ENCODE results near the gene MEIS2. TPM values are rescaled to one million over a fixed set of nuclear protein-coding genes. Genes with fewer than 3 reads are reported as not detected.

MEIS2 gene
- total RNA-seq, 1 donor = 17.7 TPM

DNA sequence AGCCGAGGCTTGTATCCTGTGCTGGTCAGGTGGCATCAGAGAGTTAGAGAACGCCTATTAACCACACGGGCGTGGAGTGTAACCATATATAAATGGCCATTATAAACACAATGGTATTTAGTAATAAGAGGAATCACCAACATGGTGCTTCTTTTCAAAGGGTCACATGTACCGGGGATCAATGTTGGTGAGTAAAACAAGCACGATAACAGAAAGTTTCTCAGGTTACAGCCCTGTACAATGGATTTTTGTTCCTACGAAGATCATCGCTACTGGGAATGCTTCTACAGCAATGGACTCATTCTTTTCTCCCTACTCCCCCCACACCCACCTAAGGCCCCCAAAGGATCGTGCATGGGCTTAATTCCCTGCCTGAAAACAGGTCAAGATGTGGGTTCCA is 42.5 kb downstream of the MEIS2 start:
- Histone ChIP-seq H2AFZ (ENCODE audit: low read length) (no peak overlapping the region), H4K20me1 (ENCODE audit: insufficient read depth, low read length) (no peaks in the 10 kb centered on the region), H3K9me3 (ENCODE audit: low read depth, low read length) (no peaks in the 10 kb centered on the region), H3K4me3 (ENCODE audit: insufficient read depth, low read length) (no peak overlapping the region), H3K27me3 (ENCODE audit: insufficient read depth, low read length) (no peaks in the 10 kb centered on the region), H3K4me1 (ENCODE audit: insufficient read depth, low read length) (peaks cover 14% of the 10 kb centered on the region), H3K4me2 (ENCODE audit: insufficient read depth, low read length) (no peak overlapping the region), H3K27ac (ENCODE audit: low read depth, low read length) (no peak overlapping the region), H3K36me3 (ENCODE audit: insufficient read depth, low read length) (peaks cover 4% of the 10 kb centered on the region), H3K79me2 (ENCODE audit: insufficient read depth, low read length) (no peaks in the 10 kb centered on the region)
- no peak for DNase-seq (ENCODE audit: insufficient read length, low spot score, missing footprints)
- TF ChIP-seq, protein P1, sequence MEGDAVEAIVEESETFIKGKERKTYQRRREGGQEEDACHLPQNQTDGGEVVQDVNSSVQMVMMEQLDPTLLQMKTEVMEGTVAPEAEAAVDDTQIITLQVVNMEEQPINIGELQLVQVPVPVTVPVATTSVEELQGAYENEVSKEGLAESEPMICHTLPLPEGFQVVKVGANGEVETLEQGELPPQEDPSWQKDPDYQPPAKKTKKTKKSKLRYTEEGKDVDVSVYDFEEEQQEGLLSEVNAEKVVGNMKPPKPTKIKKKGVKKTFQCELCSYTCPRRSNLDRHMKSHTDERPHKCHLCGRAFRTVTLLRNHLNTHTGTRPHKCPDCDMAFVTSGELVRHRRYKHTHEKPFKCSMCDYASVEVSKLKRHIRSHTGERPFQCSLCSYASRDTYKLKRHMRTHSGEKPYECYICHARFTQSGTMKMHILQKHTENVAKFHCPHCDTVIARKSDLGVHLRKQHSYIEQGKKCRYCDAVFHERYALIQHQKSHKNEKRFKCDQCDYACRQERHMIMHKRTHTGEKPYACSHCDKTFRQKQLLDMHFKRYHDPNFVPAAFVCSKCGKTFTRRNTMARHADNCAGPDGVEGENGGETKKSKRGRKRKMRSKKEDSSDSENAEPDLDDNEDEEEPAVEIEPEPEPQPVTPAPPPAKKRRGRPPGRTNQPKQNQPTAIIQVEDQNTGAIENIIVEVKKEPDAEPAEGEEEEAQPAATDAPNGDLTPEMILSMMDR (IDR thresholded peaks at IDR 0.05; ENCODE audit: extremely low read depth, low read depth, low read length) = no peak

DNA sequence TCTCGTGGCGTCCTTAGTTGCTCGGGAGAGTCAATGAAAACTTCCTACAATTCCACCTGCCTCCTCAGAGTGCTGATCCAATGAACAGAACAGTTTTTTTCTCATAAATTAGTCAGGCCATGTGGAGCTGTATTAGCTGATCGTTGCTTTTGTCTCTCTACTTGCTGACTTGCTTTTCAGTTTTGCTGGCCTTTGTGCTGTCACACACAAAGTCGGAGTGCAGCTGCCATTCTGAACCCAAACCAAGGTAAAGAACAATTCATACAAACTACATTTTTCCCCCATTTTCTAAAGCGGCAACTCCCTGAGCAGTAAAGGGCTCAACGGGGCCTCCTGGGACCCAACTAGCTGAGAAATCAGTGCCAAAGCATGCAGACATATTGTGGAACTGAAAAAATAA is 43.1 kb downstream of the MEIS2 start:
- H2AFZ ChIP-seq (ENCODE audit: low read length) = no peak overlapping the region
- no peaks in the 10 kb centered on the region for H3K79me2 ChIP-seq (ENCODE audit: insufficient read depth, low read length)
- peaks cover 4% of the 10 kb centered on the region for H3K36me3 ChIP-seq (ENCODE audit: insufficient read depth, low read length)
- no peak for DNase-seq (ENCODE audit: insufficient read length, low spot score, missing footprints)
- no peaks in the 10 kb centered on the region for H4K20me1 ChIP-seq (ENCODE audit: insufficient read depth, low read length)
- H3K9me3 ChIP-seq (ENCODE audit: low read depth, low read length) = no peaks in the 10 kb centered on the region
- H3K4me1 ChIP-seq (ENCODE audit: insufficient read depth, low read length) = peaks cover 14% of the 10 kb centered on the region
- no peaks in the 10 kb centered on the region for H3K27me3 ChIP-seq (ENCODE audit: insufficient read depth, low read length)
- no peak overlapping the region for H3K4me2 ChIP-seq (ENCODE audit: insufficient read depth, low read length)
- TF ChIP-seq, protein P1 (IDR thresholded peaks at IDR 0.05; ENCODE audit: extremely low read depth, low read depth, low read length) = no peak
- H3K27ac ChIP-seq (ENCODE audit: low read depth, low read length) = no peak overlapping the region
- H3K4me3 ChIP-seq (ENCODE audit: insufficient read depth, low read length) = no peak overlapping the region

DNA sequence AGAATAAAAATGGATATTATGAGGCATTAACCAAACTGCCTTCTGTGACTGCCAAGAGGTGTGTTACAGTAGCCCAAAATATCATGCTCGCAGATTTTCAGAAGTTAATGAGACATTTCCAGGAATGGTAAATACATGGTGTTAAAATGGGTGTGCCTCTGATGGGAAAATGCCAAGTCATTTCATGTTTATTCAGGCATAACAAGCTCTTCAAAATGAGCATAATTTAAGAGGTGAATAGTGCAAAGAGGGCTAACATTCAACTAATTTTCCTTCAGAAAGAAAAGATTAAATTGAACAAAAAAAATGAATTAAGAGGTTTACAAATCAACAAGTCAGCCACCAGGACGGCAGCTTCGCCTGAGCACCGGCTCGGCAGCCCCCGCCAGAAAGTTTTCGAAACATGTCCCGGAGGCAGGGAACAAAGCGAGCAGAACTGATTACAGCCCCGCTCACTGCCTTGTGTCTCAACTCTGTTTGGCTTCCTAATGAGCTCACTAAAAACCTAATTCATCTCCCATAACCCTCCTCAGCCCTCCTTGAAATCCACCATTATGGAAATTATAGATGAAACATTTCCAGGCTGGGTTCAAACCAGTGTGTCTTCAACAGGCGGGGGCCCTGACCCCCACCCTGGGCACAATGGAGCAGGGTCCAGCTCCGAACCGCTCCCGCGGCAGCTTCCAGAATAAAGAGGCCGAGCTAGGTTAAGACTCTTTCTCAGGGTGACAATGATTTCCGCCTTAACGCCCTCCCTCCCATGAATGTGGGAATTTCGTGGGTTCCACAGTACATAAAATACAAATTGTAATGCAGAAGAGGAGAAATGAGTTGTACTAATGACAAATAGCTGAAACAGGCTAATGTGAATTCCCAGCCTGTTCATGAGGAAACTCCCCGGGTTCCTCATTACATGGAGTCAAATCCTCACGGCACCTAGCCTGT is 43.9 kb downstream of the MEIS2 start:
- H3K4me1 ChIP-seq (ENCODE audit: insufficient read depth, low read length) = peaks cover 14% of the 10 kb centered on the region
- H3K4me2 ChIP-seq (ENCODE audit: insufficient read depth, low read length) = no peak overlapping the region
- H3K4me3 ChIP-seq (ENCODE audit: insufficient read depth, low read length) = no peak overlapping the region
- H3K27ac ChIP-seq (ENCODE audit: low read depth, low read length) = no peak overlapping the region
- H2AFZ ChIP-seq (ENCODE audit: low read length) = no peak overlapping the region
- H3K36me3 ChIP-seq (ENCODE audit: insufficient read depth, low read length) = peaks cover 4% of the 10 kb centered on the region
- TF ChIP-seq, protein P1 (IDR thresholded peaks at IDR 0.05; ENCODE audit: extremely low read depth, low read depth, low read length) = no peak
- no peaks in the 10 kb centered on the region for H3K79me2 ChIP-seq (ENCODE audit: insufficient read depth, low read length)
- no peaks in the 10 kb centered on the region for H4K20me1 ChIP-seq (ENCODE audit: insufficient read depth, low read length)
- no peaks in the 10 kb centered on the region for H3K9me3 ChIP-seq (ENCODE audit: low read depth, low read length)
- H3K27me3 ChIP-seq (ENCODE audit: insufficient read depth, low read length) = no peaks in the 10 kb centered on the region
- DNase-seq (ENCODE audit: insufficient read length, low spot score, missing footprints) = no peak

DNA sequence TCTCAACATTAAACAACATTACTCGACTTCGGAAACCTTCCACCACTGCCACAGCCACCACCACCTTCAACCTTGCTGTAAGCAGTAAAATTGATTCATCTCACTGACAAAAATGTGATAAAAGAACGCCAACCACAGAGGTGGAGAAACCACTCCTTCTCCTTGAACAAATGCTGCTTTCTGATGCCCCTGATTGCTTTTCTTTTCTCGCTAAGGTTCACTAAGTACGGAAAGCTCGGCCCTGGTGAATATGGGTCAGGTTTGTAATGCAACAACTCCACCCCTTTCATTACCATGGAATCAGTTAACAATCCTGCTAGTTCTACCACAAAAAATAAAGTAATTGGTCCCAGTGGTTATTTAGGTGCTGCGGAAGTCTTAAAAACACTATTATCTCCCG is 44.9 kb downstream of the MEIS2 start:
- H2AFZ ChIP-seq (ENCODE audit: low read length) = no peak overlapping the region
- peaks cover 4% of the 10 kb centered on the region for H3K36me3 ChIP-seq (ENCODE audit: insufficient read depth, low read length)
- peaks cover 14% of the 10 kb centered on the region for H3K4me1 ChIP-seq (ENCODE audit: insufficient read depth, low read length)
- no peaks in the 10 kb centered on the region for H3K9me3 ChIP-seq (ENCODE audit: low read depth, low read length)
- TF ChIP-seq, protein P1 (IDR thresholded peaks at IDR 0.05; ENCODE audit: extremely low read depth, low read depth, low read length) = no peak
- H3K79me2 ChIP-seq (ENCODE audit: insufficient read depth, low read length) = no peaks in the 10 kb centered on the region
- H3K4me3 ChIP-seq (ENCODE audit: insufficient read depth, low read length) = no peak overlapping the region
- no peaks in the 10 kb centered on the region for H4K20me1 ChIP-seq (ENCODE audit: insufficient read depth, low read length)
- no peak overlapping the region for H3K27ac ChIP-seq (ENCODE audit: low read depth, low read length)
- H3K4me2 ChIP-seq (ENCODE audit: insufficient read depth, low read length) = no peak overlapping the region
- no peaks in the 10 kb centered on the region for H3K27me3 ChIP-seq (ENCODE audit: insufficient read depth, low read length)
- DNase-seq (ENCODE audit: insufficient read length, low spot score, missing footprints) = no peak
